Measurements from ENCODE around the gene PHB1. TPM values are rescaled to one million over a fixed set of nuclear protein-coding genes. Genes with fewer than 3 reads are reported as not detected.

The PHB1 gene
- total RNA-seq, 2 donors from 2014 or later, result 229 to 233 TPM

DNA sequence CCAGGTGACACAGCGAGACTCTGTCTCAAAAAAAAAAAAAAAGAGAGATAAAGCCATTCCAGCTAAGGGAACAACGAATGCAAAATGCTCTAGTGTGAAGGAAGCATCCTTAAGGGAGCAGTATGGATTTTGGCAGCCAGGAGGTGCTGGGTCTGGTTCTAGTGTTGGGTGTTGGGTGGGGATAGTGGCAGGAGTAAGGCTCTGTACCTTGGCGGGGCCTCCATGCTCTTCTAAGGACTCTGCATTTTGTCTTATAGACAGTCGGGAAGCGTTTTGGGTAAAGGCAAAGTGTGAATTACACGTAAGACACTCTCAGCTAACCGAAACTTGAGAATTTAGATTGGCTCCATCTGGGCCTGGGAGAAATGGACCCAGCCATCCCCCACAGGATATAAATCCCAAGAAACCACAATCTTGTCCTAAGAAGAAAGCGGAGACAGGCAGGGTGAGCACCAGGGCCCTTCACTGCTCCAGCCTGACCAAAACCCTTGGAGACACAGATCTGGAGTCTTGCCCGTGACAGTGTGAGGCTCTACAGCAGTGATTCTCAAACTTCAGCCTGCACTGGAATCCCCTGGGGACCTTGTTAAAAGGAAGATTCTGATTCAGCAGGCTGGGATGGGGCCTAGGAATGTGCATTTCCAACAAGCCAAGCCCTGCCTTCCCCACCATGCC lies 33.1 kb upstream of the PHB1 start:
- no peaks in the 10 kb centered on the region for H3K36me3 Mint-ChIP-seq
- H3K27ac Mint-ChIP-seq, result no peak overlapping the region
- ATAC-seq (no peak), DNase-seq (ENCODE audit: low spot score) (no peak)
- peaks cover 0 to 4% of the 10 kb centered on the region in 2 donors for H3K27me3 Mint-ChIP-seq
- H3K4me3 Mint-ChIP-seq, result no peak overlapping the region
- no peaks in the 10 kb centered on the region for H3K9me3 Mint-ChIP-seq
- H3K4me1 Mint-ChIP-seq (ENCODE audit: low read depth in 2 of 2), result peaks cover 10 to 17% of the 10 kb centered on the region in 2 donors

DNA sequence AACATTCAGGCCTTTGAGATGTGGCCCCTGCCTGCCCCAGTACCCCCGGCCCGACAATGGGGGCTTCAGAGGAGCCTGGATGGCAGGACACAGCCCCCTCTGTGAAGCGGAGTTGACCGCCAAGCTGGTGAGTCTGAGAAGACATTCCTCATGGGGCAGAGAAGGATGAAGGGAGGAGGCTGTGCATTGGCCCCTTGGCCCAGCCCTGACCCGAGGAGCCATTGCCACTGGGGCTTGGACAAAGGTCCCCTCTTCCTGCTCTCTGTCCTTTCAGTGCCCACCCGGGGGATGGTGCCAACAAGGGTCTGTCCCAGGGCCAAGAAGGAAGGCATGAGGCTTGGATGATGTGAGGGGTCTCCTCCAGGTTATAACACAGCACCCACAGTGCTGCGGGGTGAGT lies 30.9 kb upstream of the PHB1 start:
- Mint-ChIP-seq H3K27me3 (peaks cover 0 to 14% of the 10 kb centered on the region in 2 donors), H3K36me3 (no peaks in the 10 kb centered on the region), H3K4me3 (no peak overlapping the region), H3K27ac (no peak overlapping the region), H3K4me1 (ENCODE audit: low read depth in 2 of 2) (peaks cover 4 to 6% of the 10 kb centered on the region in 2 donors), H3K9me3 (no peaks in the 10 kb centered on the region)
- DNase-seq (ENCODE audit: low spot score) (no peak), ATAC-seq (no peak)

DNA sequence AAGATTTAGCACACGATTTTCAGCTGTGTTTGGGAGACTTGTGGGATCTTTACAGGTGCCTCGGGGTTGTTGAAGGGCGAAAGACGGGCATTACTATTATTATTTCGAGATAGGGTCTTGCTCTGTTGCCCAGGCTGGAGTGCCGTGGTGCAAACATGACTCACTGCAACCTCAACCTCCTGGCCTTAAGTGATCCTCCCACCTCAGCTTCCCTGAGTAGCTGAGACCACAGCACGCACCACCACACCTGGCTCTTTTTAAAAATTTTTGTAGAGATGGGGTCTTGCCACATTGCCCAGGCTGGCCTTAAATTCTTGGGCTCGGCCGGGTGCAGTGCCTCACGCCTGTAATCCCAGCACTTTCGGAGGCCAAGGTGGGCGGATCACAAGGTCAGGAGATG lies 29.7 kb upstream of the PHB1 start:
- no peak for DNase-seq (ENCODE audit: low spot score)
- no peak overlapping the region for H3K4me3 Mint-ChIP-seq

DNA sequence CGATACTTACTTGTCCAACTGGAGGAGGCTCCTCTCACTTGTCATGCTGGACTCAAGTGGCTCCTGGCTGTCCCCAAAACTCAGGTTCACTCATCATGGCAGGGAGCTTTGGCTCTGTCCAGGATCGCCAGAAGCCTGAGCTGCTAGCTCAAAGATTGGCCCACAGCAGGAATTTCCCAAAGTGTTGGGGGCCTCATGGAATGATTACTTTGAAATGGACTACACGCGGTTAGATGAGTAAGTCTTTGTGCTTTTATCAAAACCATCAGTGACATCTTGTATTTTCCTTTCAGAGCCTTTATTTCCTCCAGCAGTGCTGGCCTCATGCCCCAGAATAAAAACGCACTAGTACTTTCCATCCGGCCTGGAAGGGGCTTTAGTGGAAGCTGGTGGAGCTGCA lies 29.2 kb upstream of the PHB1 start:
- H3K36me3 Mint-ChIP-seq, result no peaks in the 10 kb centered on the region
- H3K27ac Mint-ChIP-seq, result no peak overlapping the region
- peaks cover 6 to 19% of the 10 kb centered on the region in 2 donors for H3K27me3 Mint-ChIP-seq
- no peaks in the 10 kb centered on the region for H3K9me3 Mint-ChIP-seq
- no peak for DNase-seq (ENCODE audit: low spot score)
- no peak for ATAC-seq
- H3K4me1 Mint-ChIP-seq (ENCODE audit: low read depth in 2 of 2), result no peaks in the 10 kb centered on the region
- no peak overlapping the region for H3K4me3 Mint-ChIP-seq

More for the DNA sequence above, 29.7 kb upstream of the PHB1 start:
- ATAC-seq, result no peak
- Mint-ChIP-seq H3K27me3 (peaks cover 3 to 15% of the 10 kb centered on the region in 2 donors), H3K36me3 (no peaks in the 10 kb centered on the region), H3K27ac (no peak overlapping the region), H3K9me3 (no peaks in the 10 kb centered on the region), H3K4me1 (ENCODE audit: low read depth in 2 of 2) (no peaks in the 10 kb centered on the region)

DNA sequence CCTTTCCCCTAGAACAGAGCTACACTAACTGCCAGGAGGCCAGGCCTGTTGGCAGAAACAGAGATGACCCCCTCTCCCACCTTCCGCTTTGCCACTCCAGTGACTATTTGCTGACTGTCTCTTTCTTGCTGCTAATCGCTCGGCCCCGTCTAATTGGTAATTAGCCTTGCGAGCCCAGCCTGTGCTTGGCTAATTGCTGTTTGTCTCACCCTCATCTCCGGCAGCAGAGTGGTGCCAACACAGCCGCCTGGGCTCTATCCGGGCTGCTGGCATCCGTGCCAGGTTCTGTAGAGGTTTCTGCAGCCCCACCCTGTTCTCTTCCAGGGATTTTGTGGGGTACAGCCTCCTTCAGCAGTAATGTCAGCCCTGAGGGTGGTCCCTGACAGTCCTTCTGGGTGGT lies 27.4 kb upstream of the PHB1 start:
- Mint-ChIP-seq H3K4me3 (no peak overlapping the region), H3K27ac (no peak overlapping the region), H3K9me3 (no peaks in the 10 kb centered on the region), H3K36me3 (no peaks in the 10 kb centered on the region), H3K4me1 (ENCODE audit: low read depth in 2 of 2) (no peaks in the 10 kb centered on the region), H3K27me3 (peaks cover 16 to 27% of the 10 kb centered on the region in 2 donors)
- ATAC-seq (no peak), DNase-seq (ENCODE audit: low spot score) (no peak)

DNA sequence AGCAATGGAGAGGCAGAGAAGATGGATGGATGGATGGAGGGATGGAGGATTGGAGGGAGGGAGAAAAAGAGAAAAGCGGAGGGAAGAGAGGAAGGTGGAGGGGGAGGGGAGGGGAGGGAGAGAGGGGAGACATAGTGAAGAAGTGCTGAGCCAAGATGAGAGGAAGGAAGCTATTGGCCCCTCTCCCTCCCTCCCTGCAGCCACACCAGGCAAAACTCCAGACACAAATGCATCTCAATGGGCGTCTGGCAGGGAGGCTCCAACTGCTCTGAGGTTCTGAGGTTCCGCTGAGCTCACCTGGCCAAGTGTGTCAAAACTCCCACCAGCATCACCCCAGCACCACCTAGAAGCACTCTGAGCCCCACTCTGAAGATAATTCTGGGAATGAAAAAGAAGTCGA lies 26.9 kb upstream of the PHB1 start:
- H3K4me3 Mint-ChIP-seq, result no peak overlapping the region
- peaks cover 20 to 31% of the 10 kb centered on the region in 2 donors for H3K27me3 Mint-ChIP-seq
- H3K27ac Mint-ChIP-seq, result no peak overlapping the region
- no peaks in the 10 kb centered on the region for H3K4me1 Mint-ChIP-seq (ENCODE audit: low read depth in 2 of 2)
- H3K36me3 Mint-ChIP-seq, result no peaks in the 10 kb centered on the region
- DNase-seq (ENCODE audit: low spot score), result no peak
- ATAC-seq, result no peak
- no peaks in the 10 kb centered on the region for H3K9me3 Mint-ChIP-seq

DNA sequence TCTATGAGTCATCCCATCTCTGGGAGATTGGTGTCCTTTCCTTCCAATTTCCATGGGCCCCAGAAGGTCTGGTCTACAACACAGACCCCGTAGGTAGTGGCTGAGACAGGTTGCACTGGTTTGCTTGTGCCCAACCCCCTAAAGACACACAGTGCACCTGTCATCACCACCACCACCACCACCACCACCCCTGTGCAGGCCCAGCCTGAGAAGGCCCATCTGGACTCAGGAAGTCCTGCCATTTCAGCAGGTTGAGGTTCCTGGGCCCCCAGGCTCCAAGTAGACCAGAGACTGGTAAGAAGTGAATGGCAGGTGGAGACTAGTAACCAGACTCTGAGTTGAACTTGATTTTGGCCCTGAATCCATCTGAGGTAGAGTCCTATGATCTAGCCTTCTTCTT lies 25.9 kb upstream of the PHB1 start:
- ATAC-seq (no peak), DNase-seq (ENCODE audit: low spot score) (no peak)
- Mint-ChIP-seq H3K36me3 (no peaks in the 10 kb centered on the region), H3K27me3 (peaks cover 30 to 39% of the 10 kb centered on the region in 2 donors), H3K9me3 (no peaks in the 10 kb centered on the region), H3K4me1 (ENCODE audit: low read depth in 2 of 2) (no peaks in the 10 kb centered on the region), H3K27ac (no peak overlapping the region), H3K4me3 (no peak overlapping the region)

DNA sequence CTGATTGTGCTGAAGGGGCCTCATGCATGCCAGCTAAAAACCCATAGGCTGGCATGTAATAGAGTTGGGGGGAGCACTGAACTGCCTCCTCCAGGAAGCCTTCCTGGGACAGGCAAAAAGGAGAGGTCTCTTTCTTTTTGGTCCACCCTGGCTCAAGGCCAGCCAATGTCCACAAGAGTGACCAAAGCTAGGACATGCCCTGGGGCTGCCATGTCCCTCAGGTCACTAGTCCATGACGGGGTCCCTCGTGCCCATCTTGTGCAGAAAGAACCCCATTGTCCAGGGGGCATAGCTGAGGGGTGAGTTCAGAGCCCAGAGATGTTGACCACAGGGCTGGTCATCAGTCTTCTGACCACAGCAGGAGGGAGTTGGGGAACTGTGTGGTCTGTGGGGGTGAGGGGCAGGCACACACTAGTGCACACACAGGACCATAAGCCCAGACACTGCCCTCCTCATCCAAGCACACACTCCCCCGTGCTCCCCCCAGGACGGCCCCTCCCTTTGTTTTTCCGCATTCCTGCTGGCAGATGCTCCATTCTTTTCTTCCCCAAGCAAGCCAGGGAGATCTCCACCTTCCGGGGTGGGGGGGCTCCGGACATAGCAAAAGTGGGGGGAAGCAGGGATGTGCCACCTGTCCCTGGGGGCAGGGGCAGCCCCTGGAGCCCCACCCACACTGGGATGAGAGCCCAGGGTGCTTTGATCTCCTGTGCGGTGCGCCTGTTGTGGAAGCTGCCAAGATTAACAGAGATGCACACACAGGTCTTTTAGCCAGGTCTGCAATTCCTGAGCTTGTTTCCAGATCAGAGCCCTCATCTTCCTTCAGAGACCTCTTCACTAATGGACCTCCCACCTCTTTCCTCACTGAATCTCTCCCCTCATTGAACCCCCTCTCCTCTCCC lies 25.2 kb upstream of the PHB1 start:
- DNase-seq (ENCODE audit: low spot score) (no peak), ATAC-seq (no peak)
- Mint-ChIP-seq H3K27me3 (peaks cover 30 to 39% of the 10 kb centered on the region in 2 donors), H3K36me3 (no peaks in the 10 kb centered on the region), H3K9me3 (no peaks in the 10 kb centered on the region), H3K27ac (no peak overlapping the region), H3K4me1 (ENCODE audit: low read depth in 2 of 2) (no peaks in the 10 kb centered on the region), H3K4me3 (no peak overlapping the region)

DNA sequence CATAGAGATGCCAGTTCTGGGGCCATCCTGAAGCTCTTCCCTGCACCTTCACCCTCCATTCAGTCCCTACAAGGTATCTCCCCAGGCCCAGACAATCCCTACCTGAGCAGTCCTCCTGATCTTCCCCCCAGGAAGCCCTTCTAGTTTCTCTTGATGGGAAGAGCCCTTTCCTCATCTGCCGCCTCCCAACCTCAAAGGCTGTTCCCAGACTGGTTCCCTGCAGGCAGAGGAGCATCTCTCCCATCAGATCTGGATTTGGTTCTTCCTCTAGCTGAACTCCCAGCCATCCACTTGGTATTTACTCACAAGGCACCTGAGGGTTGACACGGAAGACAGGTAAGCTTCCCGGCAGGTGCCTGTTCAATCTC lies 24.6 kb upstream of the PHB1 start:
- ATAC-seq, result no peak

DNA sequence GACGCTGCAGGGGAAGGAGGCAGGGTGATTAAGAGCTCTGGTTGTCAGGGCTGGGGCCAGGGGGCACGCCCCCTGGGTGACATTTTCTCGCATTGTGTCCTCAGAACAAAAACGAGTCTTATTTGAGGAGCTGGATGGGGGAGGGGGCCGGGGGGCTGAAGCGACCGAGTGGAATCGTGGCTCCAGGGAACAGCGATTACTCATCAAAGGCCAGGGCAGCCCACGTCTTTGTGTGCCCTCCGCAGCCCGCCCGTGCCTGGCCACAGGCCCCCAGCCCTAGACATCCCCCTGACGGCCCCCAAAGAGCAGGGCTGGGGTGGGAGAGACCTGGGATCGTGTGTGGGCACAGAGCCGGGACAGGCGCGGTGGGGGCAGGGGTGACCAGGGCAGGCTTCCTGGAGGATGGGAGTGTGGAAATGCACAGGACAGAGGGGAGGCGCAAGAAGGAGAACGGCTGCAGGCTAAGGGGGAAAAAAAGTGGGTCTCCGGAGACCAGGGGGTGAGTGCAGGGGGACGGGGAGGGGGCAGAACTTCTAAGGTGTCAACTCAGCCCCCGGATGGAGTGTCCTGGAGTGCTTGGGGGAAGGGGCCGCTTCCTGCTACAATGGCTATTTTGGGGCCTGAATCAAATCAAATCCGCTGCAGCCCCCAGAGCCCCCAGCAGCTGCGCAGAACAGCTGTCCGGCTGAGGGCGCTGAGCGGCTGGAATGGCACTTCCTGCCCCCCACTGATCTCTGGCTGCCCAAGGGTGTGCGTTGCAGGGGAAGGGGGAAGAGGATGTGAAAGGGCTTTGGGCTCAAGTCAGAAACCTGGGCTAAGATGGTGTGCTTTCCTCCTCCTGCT lies 24.0 kb upstream of the PHB1 start:
- DNase-seq (ENCODE audit: low spot score) (no peak), ATAC-seq (no peak)
- no peaks in the 10 kb centered on the region for H3K9me3 Mint-ChIP-seq
- peaks cover 30 to 39% of the 10 kb centered on the region in 2 donors for H3K27me3 Mint-ChIP-seq
- H3K36me3 Mint-ChIP-seq, result no peaks in the 10 kb centered on the region
- H3K4me1 Mint-ChIP-seq (ENCODE audit: low read depth in 2 of 2), result no peaks in the 10 kb centered on the region
- H3K27ac Mint-ChIP-seq, result no peak overlapping the region
- H3K4me3 Mint-ChIP-seq, result no peak overlapping the region

More for the DNA sequence above, 24.6 kb upstream of the PHB1 start:
- DNase-seq (ENCODE audit: low spot score), result no peak
- H3K36me3 Mint-ChIP-seq, result no peaks in the 10 kb centered on the region
- H3K9me3 Mint-ChIP-seq, result no peaks in the 10 kb centered on the region
- no peak overlapping the region for H3K4me3 Mint-ChIP-seq
- peaks cover 30 to 39% of the 10 kb centered on the region in 2 donors for H3K27me3 Mint-ChIP-seq
- H3K4me1 Mint-ChIP-seq (ENCODE audit: low read depth in 2 of 2), result no peaks in the 10 kb centered on the region
- no peak overlapping the region for H3K27ac Mint-ChIP-seq

DNA sequence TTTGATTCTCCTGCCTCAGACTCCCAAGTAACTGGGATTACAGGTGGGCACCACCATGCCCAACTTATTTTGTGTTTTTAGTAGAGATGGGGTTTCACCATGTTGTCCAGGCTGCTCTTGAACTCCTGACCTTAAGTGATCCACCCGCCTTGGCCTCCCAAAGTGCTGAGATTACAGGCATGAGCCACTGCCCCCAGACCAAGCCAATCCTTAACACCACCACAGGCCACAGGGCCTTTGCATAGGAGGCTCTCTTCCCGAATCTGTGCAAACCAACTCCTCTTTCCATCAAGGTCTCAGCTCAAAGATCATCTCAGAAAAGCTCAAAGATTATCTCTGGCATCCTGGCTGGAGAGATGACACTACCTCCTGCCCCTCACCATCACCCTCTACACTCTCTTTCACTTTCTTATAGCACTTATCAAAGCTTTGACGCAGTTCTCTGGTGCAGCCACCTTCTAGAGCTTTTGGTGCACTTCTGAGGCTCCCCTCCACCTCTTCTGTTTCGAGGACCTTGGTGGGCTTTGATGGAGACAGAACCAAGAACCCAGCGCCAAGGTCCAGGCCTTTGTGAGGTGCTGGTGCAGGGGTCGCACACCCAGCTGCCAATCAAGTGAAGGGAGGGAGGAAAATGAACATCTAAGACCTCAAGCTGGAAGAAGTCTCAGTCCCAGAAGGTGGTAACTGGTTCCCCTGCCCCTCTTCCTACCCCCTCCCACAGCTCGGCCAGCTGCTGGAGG lies 23.2 kb upstream of the PHB1 start:
- DNase-seq (ENCODE audit: low spot score) (no peak), ATAC-seq (no peak)
- Mint-ChIP-seq H3K36me3 (no peaks in the 10 kb centered on the region), H3K27ac (no peak overlapping the region), H3K27me3 (peaks cover 30 to 35% of the 10 kb centered on the region in 2 donors), H3K4me1 (ENCODE audit: low read depth in 2 of 2) (no peaks in the 10 kb centered on the region), H3K4me3 (no peak overlapping the region), H3K9me3 (no peaks in the 10 kb centered on the region)

DNA sequence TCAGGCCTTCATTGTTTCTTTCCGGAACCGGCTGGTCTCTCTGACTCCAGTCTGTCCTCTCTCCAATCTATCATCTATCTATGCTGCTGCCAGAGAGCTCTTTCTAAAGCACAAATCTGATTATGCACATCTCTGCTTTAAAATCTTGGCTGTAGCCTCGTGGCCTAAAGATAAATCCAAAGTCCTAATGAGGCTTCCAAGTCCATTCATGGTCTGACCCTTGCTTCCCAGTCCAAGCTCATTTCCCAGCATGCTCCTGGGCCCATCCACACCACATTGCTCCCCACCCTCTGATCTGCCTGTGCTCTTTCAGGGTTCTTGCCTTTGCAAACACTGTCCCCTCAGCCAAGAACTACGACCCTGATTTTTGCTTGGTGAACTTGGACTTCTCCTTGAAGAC lies 21.5 kb upstream of the PHB1 start:
- Mint-ChIP-seq H3K9me3 (no peaks in the 10 kb centered on the region), H3K27ac (no peak overlapping the region), H3K4me1 (ENCODE audit: low read depth in 2 of 2) (no peaks in the 10 kb centered on the region), H3K27me3 (peaks cover 25 to 30% of the 10 kb centered on the region in 2 donors), H3K36me3 (no peaks in the 10 kb centered on the region), H3K4me3 (no peak overlapping the region)
- ATAC-seq, result no peak
- no peak for DNase-seq (ENCODE audit: low spot score)

DNA sequence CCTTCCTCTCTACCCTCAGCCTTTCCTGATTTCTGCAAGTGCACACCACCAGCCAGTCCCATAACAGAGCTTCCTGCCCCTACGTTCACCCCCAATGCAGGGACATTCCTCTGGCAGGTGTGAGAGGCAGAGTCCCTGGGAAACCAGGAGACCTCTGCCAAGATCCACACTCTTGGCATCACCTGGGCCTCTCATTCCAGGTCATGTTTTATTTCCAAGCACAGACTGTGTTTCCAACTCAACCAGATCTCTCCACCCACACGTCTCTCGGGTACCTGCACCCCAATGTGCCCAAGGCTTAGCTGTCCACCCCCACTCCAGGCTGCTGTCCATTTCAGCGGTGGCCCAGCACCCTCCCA lies 21.0 kb upstream of the PHB1 start:
- no peak for ATAC-seq
- Mint-ChIP-seq H3K4me1 (ENCODE audit: low read depth in 2 of 2) (no peaks in the 10 kb centered on the region), H3K27me3 (peaks cover 25 to 30% of the 10 kb centered on the region in 2 donors), H3K9me3 (no peaks in the 10 kb centered on the region), H3K4me3 (no peak overlapping the region), H3K27ac (no peak overlapping the region), H3K36me3 (no peaks in the 10 kb centered on the region)
- DNase-seq (ENCODE audit: low spot score), result no peak

Measured in natural killer cell treated with Interleukin-12 subunit alpha and Interleukin-12 subunit beta and Interleukin-15 and Interleukin-18, amount 100 ng/mL, for 72 hours (primary cell).